Immature natural killer cell (primary cell): ENCODE measurements around the gene GZF1. TPM values are rescaled to one million over a fixed set of nuclear protein-coding genes. Genes with fewer than 3 reads are reported as not detected.

Experiments
- DNase-seq, 3 donors: peaks; one replicate each; pipeline ENCODE4 v3.0.0; 2022; ENCODE audit warnings: mixed read lengths in 1 of 3
- H3K27ac Mint-ChIP-seq, 6 donors: one replicate each; pipeline ENCODE4 v1.8.0; 2020; ENCODE audit warnings: mixed read lengths in 6 of 6, mild to moderate bottlenecking in 5 of 6, inconsistent platforms in 4 of 6, moderate library complexity in 3 of 6
- H3K27me3 Mint-ChIP-seq, 3 donors: one replicate each; pipeline ENCODE4 v1.8.0; 2020 to 2021; ENCODE audit warnings: low read depth in 3 of 3, mild to moderate bottlenecking in 3 of 3, mixed read lengths in 3 of 3, moderate library complexity in 3 of 3, inconsistent platforms in 1 of 3
- H3K36me3 Mint-ChIP-seq, 3 donors: one replicate each; pipeline ENCODE4 v1.8.0; 2020; ENCODE audit warnings: mixed read lengths in 3 of 3, inconsistent platforms in 2 of 3, mild to moderate bottlenecking in 2 of 3
- H3K4me1 Mint-ChIP-seq, 2 donors: one replicate each; pipeline ENCODE4 v1.8.0; 2020; ENCODE audit warnings: inconsistent platforms in 2 of 2, mild to moderate bottlenecking in 2 of 2, mixed read lengths in 2 of 2, moderate library complexity in 1 of 2
- H3K4me3 Mint-ChIP-seq, 5 donors: one replicate each; pipeline ENCODE4 v1.8.0; 2020; ENCODE audit warnings: mild to moderate bottlenecking in 5 of 5, mixed read lengths in 5 of 5, inconsistent platforms in 3 of 5, moderate library complexity in 3 of 5
- H3K9me3 Mint-ChIP-seq, 6 donors: one replicate each; pipeline ENCODE4 v1.8.0; 2020; ENCODE audit warnings: mild to moderate bottlenecking in 6 of 6, mixed read lengths in 6 of 6, inconsistent platforms in 4 of 6, moderate library complexity in 3 of 6
- polyA plus RNA-seq, 3 donors: library from polyadenylated mRNA; unstranded; fragments of 300-500 nt; fragmentation: Illumina TruSeq; gene quantifications; one replicate each; pipeline ENCODE4 v1.2.3, GENCODE V29; 2021

GZF1 gene
- polyA plus RNA-seq, 3 donors from 2014 or later, result 3.5 to 7.0 (median 5.5) TPM

- H3K4me1 Mint-ChIP-seq, result peaks cover 28 to 34% of the 10 kb centered on the region in 2 donors
- H3K27ac Mint-ChIP-seq, result peak overlapping the region; percentile 93 to 100 (median 100)
- H3K27me3 Mint-ChIP-seq, result peaks cover 9 to 23% (median 9%) of the 10 kb centered on the region in 3 donors
- H3K9me3 Mint-ChIP-seq, result no peaks in the 10 kb centered on the region
- peak; percentile 71 to 76 (median 74) for DNase-seq
- H3K4me3 Mint-ChIP-seq, result peak overlapping the region; percentile 81 to 99 (median 95)
- peaks cover 0 to 4% (median 3%) of the 10 kb centered on the region in 3 donors for H3K36me3 Mint-ChIP-seq
Measured at GRCh38 chr20:23350904-23351838, 10.8 kb upstream of the GZF1 start.

- H3K9me3 Mint-ChIP-seq, result no peaks in the 10 kb centered on the region
- H3K4me3 Mint-ChIP-seq, result no peak overlapping the region
- peak overlapping the region in 5 of 6 donors; percentile 34 to 98 (median 82) for H3K27ac Mint-ChIP-seq
- peaks cover 32 to 43% of the 10 kb centered on the region in 2 donors for H3K4me1 Mint-ChIP-seq
- peaks cover 9 to 16% (median 13%) of the 10 kb centered on the region in 3 donors for H3K27me3 Mint-ChIP-seq
- DNase-seq, result no peak
- peaks cover 0 to 4% (median 3%) of the 10 kb centered on the region in 3 donors for H3K36me3 Mint-ChIP-seq
Measured at GRCh38 chr20:23356203-23356602, 5.8 kb upstream of the GZF1 start.

DNA sequence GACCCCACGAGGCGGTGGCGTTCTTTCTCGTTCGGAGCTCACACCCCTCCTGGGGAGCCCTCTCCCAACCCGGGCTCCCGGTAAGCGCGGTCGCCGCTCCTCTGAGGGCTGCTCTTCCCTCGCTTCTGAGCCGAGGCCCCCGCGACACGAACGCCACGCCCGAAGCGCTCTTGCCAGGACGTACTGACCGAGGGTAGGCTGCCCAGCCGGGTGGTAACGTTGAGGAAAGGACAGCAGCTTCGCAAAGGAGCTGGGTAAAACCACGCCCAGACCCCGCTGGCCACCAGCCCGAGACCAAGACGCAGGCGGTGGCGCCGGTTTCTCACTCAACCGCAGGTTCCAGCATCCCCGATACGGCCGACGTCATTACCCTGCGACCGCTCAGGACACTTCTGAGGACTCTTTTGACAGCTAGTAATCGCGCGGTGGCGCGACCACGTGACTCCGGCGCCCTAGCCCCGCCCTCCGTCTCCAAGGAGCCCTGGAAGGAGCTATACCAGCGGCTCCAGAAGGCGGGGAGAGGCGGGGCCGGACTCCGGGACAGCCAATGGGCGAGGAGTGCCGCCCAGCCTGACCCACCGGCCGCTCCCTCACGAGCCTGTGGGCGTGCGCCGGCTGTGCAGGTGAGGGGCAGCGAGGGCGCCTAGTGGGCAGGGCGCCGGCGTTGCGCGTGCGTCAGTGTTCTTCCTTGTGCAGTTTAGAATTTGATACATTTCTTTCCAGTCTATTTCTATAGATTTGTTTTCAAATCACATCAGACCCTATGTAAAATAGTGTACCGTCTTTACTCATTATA is 4.0 kb upstream of the GZF1 start:
- Mint-ChIP-seq H3K27ac (peak overlapping the region; percentile 96 to 99 (median 98)), H3K4me1 (peaks cover 27 to 39% of the 10 kb centered on the region in 2 donors), H3K36me3 (peaks cover 0 to 4% (median 3%) of the 10 kb centered on the region in 3 donors), H3K27me3 (peaks cover 20 to 29% (median 26%) of the 10 kb centered on the region in 3 donors), H3K4me3 (peak overlapping the region; percentile 94 to 96 (median 95)), H3K9me3 (peaks cover 0 to 2% (median 0%) of the 10 kb centered on the region in 6 donors)
- DNase-seq, result peak; percentile 100

DNA sequence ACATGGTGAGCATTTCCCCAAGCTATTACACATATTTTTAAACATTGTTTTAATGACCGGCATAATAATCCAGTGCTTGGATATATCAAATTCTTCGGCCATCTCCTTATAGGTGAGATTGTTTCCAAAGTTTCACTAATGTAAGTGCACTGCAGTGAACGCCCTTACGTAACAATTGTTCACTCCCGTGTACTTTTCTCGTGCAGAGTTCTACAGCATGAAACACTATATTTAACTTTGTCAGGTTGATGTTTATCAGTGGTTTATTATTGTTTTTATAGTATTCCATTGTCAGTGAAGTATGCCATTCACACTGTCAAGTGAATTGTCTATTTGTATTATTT is 3.4 kb upstream of the GZF1 start:
- DNase-seq, result no peak
- Mint-ChIP-seq H3K27ac (peak overlapping the region; percentile 96 to 99 (median 98)), H3K36me3 (peaks cover 0 to 4% (median 3%) of the 10 kb centered on the region in 3 donors), H3K4me1 (peaks cover 32 to 43% of the 10 kb centered on the region in 2 donors), H3K9me3 (peaks cover 0 to 2% (median 0%) of the 10 kb centered on the region in 6 donors), H3K4me3 (peak overlapping the region; percentile 94 to 96 (median 95)), H3K27me3 (peaks cover 21 to 33% (median 29%) of the 10 kb centered on the region in 3 donors)

GRCh38 chr20:23358923-23359593 is 2.9 kb upstream of the GZF1 start:
- peak overlapping the region in 4 of 5 donors; percentile 36 to 96 (median 95) for H3K4me3 Mint-ChIP-seq

DNA sequence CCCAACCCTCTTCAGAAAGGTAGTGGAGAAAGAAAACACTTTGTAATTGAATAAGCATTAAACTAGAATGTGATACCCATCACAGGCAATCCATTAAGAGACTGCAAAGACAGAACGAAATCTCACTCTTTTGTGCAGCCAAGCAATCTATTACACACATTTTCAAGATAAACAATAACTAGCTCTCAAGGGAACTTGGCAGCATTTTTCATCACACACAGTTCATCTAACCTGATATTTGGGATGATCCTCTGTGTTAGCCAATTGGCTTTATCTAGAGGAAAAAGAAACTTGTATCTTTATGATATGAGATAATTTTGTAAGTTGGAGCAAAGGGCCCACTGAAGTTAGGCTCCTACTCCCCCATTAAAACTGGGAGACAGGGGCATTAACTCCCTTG is 1.5 kb upstream of the GZF1 start:
- peak overlapping the region; percentile 93 to 99 (median 98) for H3K27ac Mint-ChIP-seq
- H3K4me1 Mint-ChIP-seq, result peaks cover 46 to 61% of the 10 kb centered on the region in 2 donors
- peak overlapping the region; percentile 83 to 86 (median 85) for H3K4me3 Mint-ChIP-seq
- peaks cover 23 to 36% (median 33%) of the 10 kb centered on the region in 3 donors for H3K27me3 Mint-ChIP-seq
- no peak for DNase-seq
- H3K9me3 Mint-ChIP-seq, result peaks cover 0 to 2% (median 0%) of the 10 kb centered on the region in 6 donors
- peaks cover 6 to 10% (median 8%) of the 10 kb centered on the region in 3 donors for H3K36me3 Mint-ChIP-seq

More at GRCh38 chr20:23358923-23359593, 2.9 kb upstream of the GZF1 start:
- peak overlapping the region; percentile 96 to 99 (median 98) for H3K27ac Mint-ChIP-seq
- H3K27me3 Mint-ChIP-seq, result peaks cover 21 to 33% (median 29%) of the 10 kb centered on the region in 3 donors
- no peak for DNase-seq
- peaks cover 0 to 2% (median 0%) of the 10 kb centered on the region in 6 donors for H3K9me3 Mint-ChIP-seq
- H3K36me3 Mint-ChIP-seq, result peaks cover 0 to 4% (median 3%) of the 10 kb centered on the region in 3 donors
- peaks cover 34 to 48% of the 10 kb centered on the region in 2 donors for H3K4me1 Mint-ChIP-seq

DNA sequence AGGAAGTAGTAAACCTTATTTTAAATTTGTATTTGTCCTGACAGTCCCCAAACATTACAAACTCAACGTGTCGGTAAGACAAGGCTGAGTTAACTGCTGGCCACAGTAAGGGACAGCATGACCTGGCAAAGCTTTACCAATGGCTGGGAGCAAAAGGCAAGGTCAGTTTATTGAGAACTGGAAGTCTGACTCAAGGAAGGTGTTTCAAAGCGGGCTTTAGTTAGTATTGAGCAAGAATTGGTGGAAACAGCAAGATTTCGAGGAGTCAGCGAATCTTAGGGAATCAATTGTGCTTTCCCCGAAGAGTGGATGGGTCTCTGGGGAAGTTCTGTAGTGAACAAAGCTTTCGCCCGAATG is 885 bp upstream of the GZF1 start:
- H3K9me3 Mint-ChIP-seq, result peaks cover 0 to 2% (median 0%) of the 10 kb centered on the region in 6 donors
- peaks cover 9 to 13% (median 11%) of the 10 kb centered on the region in 3 donors for H3K36me3 Mint-ChIP-seq
- H3K27ac Mint-ChIP-seq, result peak overlapping the region; percentile 93 to 99 (median 98)
- DNase-seq, result no peak
- H3K4me3 Mint-ChIP-seq, result peak overlapping the region; percentile 83 to 86 (median 85)
- peaks cover 25 to 36% (median 33%) of the 10 kb centered on the region in 3 donors for H3K27me3 Mint-ChIP-seq
- H3K4me1 Mint-ChIP-seq, result peaks cover 49 to 65% of the 10 kb centered on the region in 2 donors

- peaks cover 22 to 33% (median 32%) of the 10 kb centered on the region in 3 donors for H3K27me3 Mint-ChIP-seq
- peak overlapping the region; percentile 97 to 100 (median 100) for H3K27ac Mint-ChIP-seq
- DNase-seq, result peak; percentile 79 to 81 (median 80)
- H3K4me1 Mint-ChIP-seq, result peaks cover 56 to 70% of the 10 kb centered on the region in 2 donors
- H3K4me3 Mint-ChIP-seq, result peak overlapping the region; percentile 97 to 98 (median 98)
- peaks cover 10 to 14% (median 12%) of the 10 kb centered on the region in 3 donors for H3K36me3 Mint-ChIP-seq
- H3K9me3 Mint-ChIP-seq, result peaks cover 0 to 2% (median 0%) of the 10 kb centered on the region in 6 donors
Measured at GRCh38 chr20:23362392-23363256, 642 bp downstream of the GZF1 start.

DNA sequence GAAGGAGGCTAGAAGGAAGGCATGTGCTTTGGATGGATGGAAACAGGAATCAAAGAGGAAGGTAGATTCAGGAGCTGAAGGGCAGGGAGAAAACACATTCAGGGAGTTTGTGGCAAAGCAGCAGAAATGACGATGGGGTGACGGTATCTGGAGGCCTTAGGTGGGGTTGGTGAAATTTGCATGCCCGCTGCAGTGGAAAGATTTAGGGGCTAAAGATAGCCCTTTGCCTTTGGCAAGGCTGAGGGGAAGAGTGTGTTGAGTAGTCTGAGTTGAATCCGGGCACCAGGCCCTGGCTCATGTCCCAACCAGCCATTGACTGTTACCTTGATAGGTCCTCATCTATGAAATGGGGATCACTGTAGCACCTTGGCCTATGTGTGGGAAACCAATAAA is 1.3 kb downstream of the GZF1 start:
- Mint-ChIP-seq H3K27me3 (peaks cover 18 to 28% (median 27%) of the 10 kb centered on the region in 3 donors), H3K27ac (peak overlapping the region; percentile 97 to 100 (median 100)), H3K4me1 (peaks cover 52 to 70% of the 10 kb centered on the region in 2 donors), H3K4me3 (peak overlapping the region; percentile 97 to 98 (median 98)), H3K36me3 (peaks cover 10 to 14% (median 12%) of the 10 kb centered on the region in 3 donors), H3K9me3 (peaks cover 0 to 2% (median 0%) of the 10 kb centered on the region in 6 donors)
- DNase-seq, result no peak

DNA sequence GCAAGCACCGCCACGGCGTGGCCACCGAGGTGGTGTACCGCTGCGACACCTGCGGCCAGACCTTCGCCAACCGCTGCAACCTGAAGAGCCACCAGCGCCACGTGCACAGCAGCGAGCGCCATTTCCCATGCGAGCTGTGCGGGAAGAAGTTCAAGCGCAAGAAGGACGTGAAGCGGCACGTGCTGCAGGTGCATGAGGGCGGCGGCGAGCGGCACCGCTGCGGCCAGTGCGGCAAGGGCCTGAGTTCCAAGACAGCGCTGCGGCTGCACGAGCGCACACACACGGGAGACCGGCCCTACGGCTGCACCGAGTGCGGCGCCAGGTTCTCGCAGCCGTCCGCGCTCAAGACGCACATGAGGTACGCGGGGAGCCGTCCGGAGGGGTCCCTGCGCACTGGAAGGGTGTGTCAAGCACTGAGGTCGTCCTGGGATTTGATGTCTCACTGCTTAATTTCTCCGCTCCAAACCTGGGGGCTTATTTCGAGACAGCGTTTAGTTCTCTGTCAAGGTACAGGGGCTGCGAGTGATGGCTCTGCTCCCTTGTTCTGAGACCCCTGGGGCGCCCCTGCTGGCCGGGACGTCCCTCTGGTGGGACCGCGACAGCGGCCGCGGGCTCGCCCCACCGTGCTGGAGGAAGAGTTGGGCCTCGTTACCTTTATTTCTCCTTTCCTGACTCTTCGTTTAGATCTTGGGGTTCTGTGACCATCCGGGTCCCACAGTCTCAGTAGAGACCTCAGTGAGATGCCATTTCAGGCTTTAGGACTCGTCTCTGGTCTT is 3.6 kb downstream of the GZF1 start:
- Mint-ChIP-seq H3K36me3 (peaks cover 14 to 28% (median 15%) of the 10 kb centered on the region in 3 donors), H3K27me3 (peaks cover 18 to 28% (median 27%) of the 10 kb centered on the region in 3 donors), H3K4me1 (peaks cover 43 to 63% of the 10 kb centered on the region in 2 donors), H3K9me3 (peaks cover 0 to 2% (median 0%) of the 10 kb centered on the region in 6 donors), H3K4me3 (peak overlapping the region in 3 of 5 donors; percentile 16 to 59 (median 34)), H3K27ac (peak overlapping the region; percentile 29 to 100 (median 94))
- no peak for DNase-seq

GRCh38 chr20:23366384-23366783 is 4.4 kb downstream of the GZF1 start:
- H3K27me3 Mint-ChIP-seq, result peaks cover 18 to 21% (median 20%) of the 10 kb centered on the region in 3 donors
- peaks cover 0 to 2% (median 0%) of the 10 kb centered on the region in 6 donors for H3K9me3 Mint-ChIP-seq
- H3K4me1 Mint-ChIP-seq, result peaks cover 38 to 55% of the 10 kb centered on the region in 2 donors
- H3K27ac Mint-ChIP-seq, result peak overlapping the region; percentile 76 to 89 (median 80)
- H3K36me3 Mint-ChIP-seq, result peaks cover 19 to 32% (median 19%) of the 10 kb centered on the region in 3 donors
- H3K4me3 Mint-ChIP-seq, result peak overlapping the region in 2 of 5 donors; percentile 6 to 59
- peak in 1 of 3 donors; percentile 41 for DNase-seq
